Caco-2 (cell line): ENCODE data around the gene GSTK1. TPM values are rescaled to one million over a fixed set of nuclear protein-coding genes. Genes with fewer than 3 reads are reported as not detected.
"Not testable (repeated sequence)": the region's sequence is repeated elsewhere in the genome, so short reads cannot be mapped to it uniquely, and the experiment has no call there.

Experiments used
- BruUV-seq: library from RNA; stranded (reverse); fragments of 400-500 nt; replicated peaks from 2 replicates; lab custom pipeline; 2021; lab: Mats Ljungman, UMichigan
- CTCF ChIA-PET: fragments of 300-600 bp; sonication (Branson Sonifier 250); formaldehyde crosslinking; loops from one replicate; lab custom pipeline; 2022; ENCODE audit warnings: antibody characterized with exemption; lab: Charles Lee
- POLR2A ChIA-PET: fragments of 300-600 bp; sonication (Branson Sonifier 250); formaldehyde crosslinking; loops from one replicate; lab custom pipeline; 2022; ENCODE audit warnings: antibody characterized with exemption; lab: Charles Lee
- DNase-seq, 2 experiments: peaks; one replicate each; pipeline versions ENCODE4 v3.0.0 to v3.0.0-alpha.2; 2020 to 2022
- H3K27me3 ChIP-seq: replicated peaks from 2 replicates; pipeline ENCODE4 v1.6.0; 2011; ENCODE audit warnings: low read length; ENCODE audit not compliant: control insufficient read depth, insufficient read depth
- H3K36me3 ChIP-seq: 2 replicates; pipeline ENCODE4 v1.5.1; 2011; ENCODE audit warnings: low read length; ENCODE audit not compliant: control insufficient read depth, insufficient read depth
- H3K4me1 ChIP-seq: fragments of 250-450 bp; sonication (Bioruptor Pico); 2 replicates; pipeline ENCODE4 v1.5.1; 2020; ENCODE audit warnings: mild to moderate bottlenecking
- H3K4me3 ChIP-seq: 2 replicates; pipeline ENCODE4 v1.5.1; 2011; ENCODE audit warnings: low read depth, mild to moderate bottlenecking, control low read depth, low read length
- H3K9me3 ChIP-seq: fragments of 250-450 bp; sonication (Bioruptor Pico); 2 replicates; pipeline ENCODE4 v1.5.1; 2020; ENCODE audit warnings: mild to moderate bottlenecking, moderate library complexity
- H3K27ac Mint-ChIP-seq: one replicate; pipeline ENCODE4 v1.8.0; 2022; ENCODE audit warnings: mixed read lengths; ENCODE audit not compliant: unreplicated experiment
- H3K27me3 Mint-ChIP-seq: one replicate; pipeline ENCODE4 v1.8.0; 2022; ENCODE audit warnings: mixed read lengths; ENCODE audit not compliant: insufficient read depth, unreplicated experiment
- H3K36me3 Mint-ChIP-seq: one replicate; pipeline ENCODE4 v1.8.0; 2022; ENCODE audit warnings: mild to moderate bottlenecking, mixed read lengths; ENCODE audit not compliant: insufficient read depth, unreplicated experiment
- H3K4me1 Mint-ChIP-seq: one replicate; pipeline ENCODE4 v1.8.0; 2022; ENCODE audit warnings: low read depth, mixed read lengths; ENCODE audit not compliant: unreplicated experiment
- H3K4me3 Mint-ChIP-seq: one replicate; pipeline ENCODE4 v1.8.0; 2022; ENCODE audit warnings: mild to moderate bottlenecking, moderate library complexity, mixed read lengths; ENCODE audit not compliant: unreplicated experiment
- H3K9me3 Mint-ChIP-seq: one replicate; pipeline ENCODE4 v1.8.0; 2022; ENCODE audit warnings: mixed read lengths; ENCODE audit not compliant: unreplicated experiment
- intact Hi-C: fragments of 100-400 bp; cut with micrococcal nuclease; formaldehyde crosslinking; loops from one replicate; pipeline ENCODE4 v1.10.0; 2022; ENCODE audit not compliant: unreplicated experiment
- total RNA-seq: library from RNA; stranded (reverse); gene quantifications from 2 replicates; pipeline ENCODE4 v1.2.3, GENCODE V29; 2022
- TF ChIP-seq, protein P1 (sequence below), 2 experiments: fragments of 200-600 bp in 1 of 2; IDR thresholded peaks; 1 replicate in 1 of 2; 2 replicates in 1 of 2; pipeline versions ENCODE4 v1.5.1 to v1.8.0; 2011 to 2022; ENCODE audit warnings: antibody characterized with exemption in 1 of 2, control low read depth in 1 of 2, inconsistent platforms in 1 of 2, low read depth in 1 of 2, low read length in 1 of 2, mild to moderate bottlenecking in 1 of 2, moderate library complexity in 1 of 2; ENCODE audit not compliant: insufficient read depth in 1 of 2, severe bottlenecking in 1 of 2, unreplicated experiment in 1 of 2

The GSTK1 gene
- total RNA-seq, 1 experiment from 2014 or later: 134 TPM

GRCh38 chr7:143258831-143259230 lies 4.4 kb upstream of the GSTK1 start:
- H3K27me3 ChIP-seq: no peaks in the 10 kb centered on the region
- Mint-ChIP-seq H3K4me3 (no peak overlapping the region), H3K4me1 (peaks cover 26% of the 10 kb centered on the region), H3K36me3 (peaks cover 7% of the 10 kb centered on the region), H3K9me3 (peaks cover 16% of the 10 kb centered on the region), H3K27me3 (no peaks in the 10 kb centered on the region), H3K27ac (no peak overlapping the region)
- no peaks in the 10 kb centered on the region for H3K36me3 ChIP-seq
- TF ChIP-seq, protein P1, sequence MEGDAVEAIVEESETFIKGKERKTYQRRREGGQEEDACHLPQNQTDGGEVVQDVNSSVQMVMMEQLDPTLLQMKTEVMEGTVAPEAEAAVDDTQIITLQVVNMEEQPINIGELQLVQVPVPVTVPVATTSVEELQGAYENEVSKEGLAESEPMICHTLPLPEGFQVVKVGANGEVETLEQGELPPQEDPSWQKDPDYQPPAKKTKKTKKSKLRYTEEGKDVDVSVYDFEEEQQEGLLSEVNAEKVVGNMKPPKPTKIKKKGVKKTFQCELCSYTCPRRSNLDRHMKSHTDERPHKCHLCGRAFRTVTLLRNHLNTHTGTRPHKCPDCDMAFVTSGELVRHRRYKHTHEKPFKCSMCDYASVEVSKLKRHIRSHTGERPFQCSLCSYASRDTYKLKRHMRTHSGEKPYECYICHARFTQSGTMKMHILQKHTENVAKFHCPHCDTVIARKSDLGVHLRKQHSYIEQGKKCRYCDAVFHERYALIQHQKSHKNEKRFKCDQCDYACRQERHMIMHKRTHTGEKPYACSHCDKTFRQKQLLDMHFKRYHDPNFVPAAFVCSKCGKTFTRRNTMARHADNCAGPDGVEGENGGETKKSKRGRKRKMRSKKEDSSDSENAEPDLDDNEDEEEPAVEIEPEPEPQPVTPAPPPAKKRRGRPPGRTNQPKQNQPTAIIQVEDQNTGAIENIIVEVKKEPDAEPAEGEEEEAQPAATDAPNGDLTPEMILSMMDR (IDR thresholded peaks at IDR 0.05; ENCODE audit: insufficient read depth in 1 of 2, low read depth in 1 of 2, low read length in 1 of 2, severe bottlenecking in 1 of 2, unreplicated experiment in 1 of 2): no peak
- no TSS peak for BruUV-seq
- peaks cover 22% of the 10 kb centered on the region for H3K4me1 ChIP-seq
- no peak overlapping the region for H3K4me3 ChIP-seq
- CTCF ChIA-PET: interaction anchor here (0.6 kb wide), 1 partner anchor 16 kb away, joined by 3 read pairs; no protein-coding TSS in a partner anchor
- no peak for DNase-seq
- intact Hi-C loops: no loop called here
- POLR2A ChIA-PET: no interaction called here
- H3K9me3 ChIP-seq: no peaks in the 10 kb centered on the region

DNA sequence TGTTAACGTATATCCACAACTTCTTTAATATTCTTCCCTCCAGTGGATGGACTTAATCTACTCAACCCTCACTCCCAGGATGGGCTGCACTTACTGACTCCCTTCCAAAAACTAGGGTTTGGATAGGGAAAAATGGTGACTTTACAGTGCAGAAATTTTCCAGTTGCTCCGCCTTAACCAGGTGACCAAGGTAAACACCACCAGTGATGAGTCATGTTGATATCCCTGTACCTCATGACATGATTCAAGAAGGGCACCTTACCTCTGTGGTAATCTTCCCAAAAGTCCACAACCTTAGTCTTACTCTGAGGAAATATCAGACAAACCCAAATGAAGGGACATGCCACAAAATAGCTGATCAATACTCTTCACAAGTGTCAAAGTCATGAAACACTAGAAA lies 3.5 kb upstream of the GSTK1 start:
- intact Hi-C loops: no loop called here
- Mint-ChIP-seq H3K27me3 (no peaks in the 10 kb centered on the region), H3K4me3 (no peak overlapping the region), H3K36me3 (peaks cover 16% of the 10 kb centered on the region), H3K4me1 (peaks cover 33% of the 10 kb centered on the region), H3K9me3 (peaks cover 11% of the 10 kb centered on the region), H3K27ac (peak overlapping the region; percentile 33)
- ChIA-PET POLR2A (no interaction called here), CTCF (no interaction called here)
- H3K4me1 ChIP-seq: peaks cover 28% of the 10 kb centered on the region
- H3K9me3 ChIP-seq: no peaks in the 10 kb centered on the region
- BruUV-seq: no TSS peak
- H3K4me3 ChIP-seq: no peak overlapping the region
- DNase-seq: peak in 1 of 2 experiments; percentile 34
- H3K27me3 ChIP-seq: no peaks in the 10 kb centered on the region
- TF ChIP-seq, protein P1 (IDR thresholded peaks at IDR 0.05; ENCODE audit: insufficient read depth in 1 of 2, low read depth in 1 of 2, low read length in 1 of 2, severe bottlenecking in 1 of 2, unreplicated experiment in 1 of 2): no peak
- H3K36me3 ChIP-seq: 0 out of 2 replicates have a peak, but pooled peaks cover 1% of the 10 kb centered on the region

- Histone ChIP-seq H3K9me3 (no peaks in the 10 kb centered on the region), H3K36me3 (0 out of 2 replicates have a peak, but pooled peaks cover 6% of the 10 kb centered on the region), H3K27me3 (no peaks in the 10 kb centered on the region), H3K4me3 (no peak overlapping the region), H3K4me1 (peaks cover 28% of the 10 kb centered on the region)
- ChIA-PET CTCF (no interaction called here), POLR2A (no interaction called here)
- H3K27me3 Mint-ChIP-seq: no peaks in the 10 kb centered on the region
- H3K27ac Mint-ChIP-seq: no peak overlapping the region
- intact Hi-C loops: no loop called here
- peaks cover 32% of the 10 kb centered on the region for H3K36me3 Mint-ChIP-seq
- peaks cover 11% of the 10 kb centered on the region for H3K9me3 Mint-ChIP-seq
- TF ChIP-seq, protein P1 (IDR thresholded peaks at IDR 0.05; ENCODE audit: insufficient read depth in 1 of 2, low read depth in 1 of 2, low read length in 1 of 2, severe bottlenecking in 1 of 2, unreplicated experiment in 1 of 2): no peak
- no TSS peak for BruUV-seq
- H3K4me3 Mint-ChIP-seq: peak overlapping the region; percentile 94
- peaks cover 34% of the 10 kb centered on the region for H3K4me1 Mint-ChIP-seq
- no peak for DNase-seq
These were observed 1.3 kb upstream of the GSTK1 start for GRCh38 chr7:143261901-143262300.

GRCh38 chr7:143264196-143264568 lies 941 bp downstream of the GSTK1 start:
- Mint-ChIP-seq H3K9me3 (peaks cover 11% of the 10 kb centered on the region), H3K4me1 (peaks cover 26% of the 10 kb centered on the region), H3K4me3 (peak overlapping the region; percentile 94), H3K36me3 (peaks cover 36% of the 10 kb centered on the region), H3K27ac (peak overlapping the region; percentile 97)
- H3K27me3 ChIP-seq, H3K9me3 ChIP-seq, BruUV-seq, intact Hi-C loops, H3K27me3 Mint-ChIP-seq, H3K36me3 ChIP-seq, DNase-seq: not testable (repeated sequence)
- peak overlapping the region; percentile 66 for H3K4me3 ChIP-seq
- ChIA-PET CTCF (interaction anchor here (0.6 to 1.6 kb wide), 6 partner anchors 20 to 49 kb away, joined by 3 to 30 read pairs (median 6); no protein-coding TSS in a partner anchor), POLR2A (interaction anchor here (0.6 to 1.6 kb wide), 7 partner anchors 15 to 106 kb away, joined by 3 to 23 read pairs (median 4); partner anchors contain the start of gene CASP2)
- H3K4me1 ChIP-seq: peaks cover 21% of the 10 kb centered on the region
